GM18520 (cell line): Measurements from ENCODE around the gene PSMA4.
"Not testable (repeated sequence)": the region's sequence is repeated elsewhere in the genome, so short reads cannot be mapped to it uniquely, and the experiment has no call there.

Experiments used
- ATAC-seq: cut with Tn5 transposase; IDR thresholded peaks from one replicate; pipeline ENCODE4 v1.9.1; 2021; ENCODE audit not compliant: unreplicated experiment

Gene PSMA4

GRCh38 chr15:78550815-78551214, 10.6 kb downstream of the PSMA4 start:
- ATAC-seq, result no peak

- no peak for ATAC-seq
Measured at GRCh38 chr15:78551902-78552301, 11.7 kb downstream of the PSMA4 start.

- no peak for ATAC-seq
Measured at GRCh38 chr15:78552597-78552996, 12.4 kb downstream of the PSMA4 start.

GRCh38 chr15:78560201-78560600, 20.0 kb downstream of the PSMA4 start:
- not testable (repeated sequence) for ATAC-seq

- ATAC-seq, result no peak
Measured at GRCh38 chr15:78561490-78561889, 21.2 kb downstream of the PSMA4 start.

GRCh38 chr15:78563092-78563491, 22.8 kb downstream of the PSMA4 start:
- no peak for ATAC-seq

GRCh38 chr15:78564743-78565096, 24.5 kb downstream of the PSMA4 start:
- no peak for ATAC-seq

GRCh38 chr15:78565097-78565950, 25.1 kb downstream of the PSMA4 start, which contains the start of gene CHRNA5:
CHRNA5 (plus strand) TSS chr15:78565520; CDS start chr15:78565720, 200 bp downstream.
- no peak for ATAC-seq

GRCh38 chr15:78565951-78566774, 25.9 kb downstream of the PSMA4 start:
- ATAC-seq, result no peak

- ATAC-seq, result no peak
Measured at GRCh38 chr15:78567531-78567930, 27.3 kb downstream of the PSMA4 start.

GRCh38 chr15:78570710-78571109, 30.5 kb downstream of the PSMA4 start:
- no peak for ATAC-seq

- no peak for ATAC-seq
Measured at GRCh38 chr15:78571382-78571781, 31.1 kb downstream of the PSMA4 start.

- ATAC-seq, result no peak
Measured at GRCh38 chr15:78573416-78573815, 33.2 kb downstream of the PSMA4 start.

GRCh38 chr15:78574944-78575343, 34.7 kb downstream of the PSMA4 start:
- no peak for ATAC-seq

GRCh38 chr15:78597583-78597982, 57.3 kb downstream of the PSMA4 start:
- ATAC-seq, result no peak

- ATAC-seq, result no peak
Measured at GRCh38 chr15:78598348-78598747, 58.1 kb downstream of the PSMA4 start.

- ATAC-seq, result no peak
Measured at GRCh38 chr15:78599189-78599588, 58.9 kb downstream of the PSMA4 start.
